H4 (cell line): ENCODE measurements around the gene TEAD1. TPM values are rescaled to one million over a fixed set of nuclear protein-coding genes. Genes with fewer than 3 reads are reported as not detected.

Experiments
- DNase-seq: peaks from one replicate; pipeline ENCODE4 v3.0.0-alpha.2; 2015; ENCODE audit warnings: low spot score
- total RNA-seq: library from RNA; depleted of rRNA; stranded (reverse); fragments of >200 nt; shearing (Covaris generic); gene quantifications from 2 replicates; pipeline ENCODE4 v1.2.3, GENCODE V29; 2014

TEAD1 gene
- total RNA-seq, 1 experiment from 2014 or later, result 42.3 TPM

DNA sequence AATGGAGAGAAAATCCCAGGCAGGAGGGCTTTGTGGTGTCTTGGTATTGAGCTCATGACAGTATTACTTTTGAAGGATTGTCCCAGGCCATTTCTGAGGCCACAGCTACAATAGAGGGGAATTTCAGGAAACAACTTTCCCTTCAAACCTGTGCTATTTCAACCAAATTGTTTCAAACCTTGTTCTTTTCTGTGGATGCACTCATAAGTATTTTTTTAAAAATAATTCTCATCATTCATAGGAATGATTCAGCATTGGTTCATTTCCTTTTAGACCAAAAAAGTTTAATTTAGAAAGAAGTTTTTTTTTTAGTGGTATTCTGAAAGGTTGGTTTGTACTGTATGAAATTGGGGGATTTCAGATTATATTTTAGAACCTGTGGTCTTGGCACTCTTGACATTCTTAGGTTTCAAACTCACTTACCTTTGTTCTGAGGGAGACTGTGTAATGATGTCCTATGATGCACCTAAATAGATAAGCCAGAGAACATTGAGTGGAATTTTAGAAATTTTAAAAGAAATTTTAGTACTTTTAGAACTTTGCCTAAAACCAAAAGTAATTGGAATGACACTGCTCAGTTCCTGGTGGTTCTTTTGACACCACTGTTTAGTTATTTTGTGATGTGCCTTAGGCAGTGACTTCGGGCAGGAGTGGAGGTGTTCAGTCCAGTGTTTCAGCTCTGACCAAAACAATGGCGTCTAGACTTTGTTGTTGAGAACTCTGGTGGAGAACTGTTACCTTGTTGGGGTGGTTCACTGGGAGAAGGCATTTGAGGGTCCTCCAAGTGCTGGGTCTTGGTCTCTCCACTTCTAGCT is 12.2 kb downstream of the TEAD1 start:
- no peak for DNase-seq

DNA sequence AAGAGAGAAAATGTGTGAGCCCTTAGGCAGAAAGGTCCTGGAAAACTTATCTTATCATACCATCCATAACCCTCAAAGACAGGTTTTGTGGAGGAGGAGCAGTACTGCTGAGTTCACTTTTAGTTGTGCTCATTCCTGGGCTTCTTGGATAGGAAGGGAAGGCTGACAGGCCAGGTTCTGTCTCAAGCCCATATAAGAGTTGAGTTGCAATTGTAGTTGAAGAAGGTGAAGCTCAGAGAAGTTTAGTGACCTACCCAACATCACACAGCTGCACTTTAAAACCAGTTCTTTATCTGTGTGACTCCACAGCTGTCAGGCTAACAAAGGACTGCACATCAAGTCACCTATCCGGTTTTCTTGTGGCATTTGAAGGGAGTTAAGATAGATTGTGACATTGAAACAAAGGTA is 13.0 kb downstream of the TEAD1 start:
- DNase-seq, result no peak

DNA sequence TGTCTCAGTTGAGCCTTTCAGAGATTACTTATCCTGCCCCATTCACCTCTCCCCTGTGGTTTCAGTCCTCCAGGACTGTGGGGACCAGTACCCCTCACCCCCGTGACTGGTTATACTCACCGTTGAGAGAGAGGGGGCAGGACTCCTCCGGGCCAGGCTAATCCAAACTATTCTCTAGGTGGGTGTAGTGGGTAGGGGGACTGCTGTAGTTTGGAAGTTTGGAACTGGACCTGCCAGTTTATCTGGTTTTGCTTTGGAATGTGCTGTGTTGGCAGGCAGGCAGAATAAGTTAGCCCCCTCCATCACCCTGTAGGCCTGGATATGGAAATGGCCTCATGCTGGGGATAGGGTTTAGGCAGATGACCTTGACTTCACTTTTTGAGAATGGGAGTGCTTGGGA is 13.5 kb downstream of the TEAD1 start:
- DNase-seq, result no peak

DNA sequence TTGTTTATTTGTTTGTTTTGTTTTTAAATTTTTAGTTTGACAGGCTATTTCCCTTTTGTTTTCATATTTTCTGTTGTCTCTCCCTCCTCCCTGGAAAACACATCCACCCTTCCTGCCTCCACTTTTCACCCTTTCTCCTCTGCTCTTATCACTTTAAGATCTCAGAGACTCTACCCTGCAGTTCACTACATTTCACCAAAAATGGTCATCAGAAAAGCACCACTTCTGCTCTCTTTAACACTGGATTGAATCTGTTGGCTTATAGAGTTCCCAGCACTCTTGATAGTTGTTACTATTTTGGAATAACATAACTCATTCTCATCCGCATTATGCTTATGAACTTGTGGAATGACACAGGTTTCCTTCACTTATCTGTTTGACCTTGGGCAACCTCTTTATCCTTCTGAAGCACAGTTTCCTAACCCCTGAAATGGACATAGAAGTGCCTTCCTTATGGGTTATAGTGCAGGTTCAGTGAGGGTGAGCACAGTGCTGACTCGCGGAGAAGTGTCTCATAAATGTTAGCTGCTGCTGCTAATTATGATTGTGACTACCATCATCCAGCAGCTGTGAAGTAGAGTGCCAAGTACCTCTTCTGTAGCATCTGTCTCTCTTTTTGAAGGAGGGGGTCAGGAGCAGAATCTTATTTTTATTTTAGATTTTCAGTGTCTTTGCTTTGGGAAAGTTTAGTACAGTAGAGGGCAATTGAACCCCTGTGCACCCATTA is 15.0 kb downstream of the TEAD1 start:
- DNase-seq, result no peak

DNA sequence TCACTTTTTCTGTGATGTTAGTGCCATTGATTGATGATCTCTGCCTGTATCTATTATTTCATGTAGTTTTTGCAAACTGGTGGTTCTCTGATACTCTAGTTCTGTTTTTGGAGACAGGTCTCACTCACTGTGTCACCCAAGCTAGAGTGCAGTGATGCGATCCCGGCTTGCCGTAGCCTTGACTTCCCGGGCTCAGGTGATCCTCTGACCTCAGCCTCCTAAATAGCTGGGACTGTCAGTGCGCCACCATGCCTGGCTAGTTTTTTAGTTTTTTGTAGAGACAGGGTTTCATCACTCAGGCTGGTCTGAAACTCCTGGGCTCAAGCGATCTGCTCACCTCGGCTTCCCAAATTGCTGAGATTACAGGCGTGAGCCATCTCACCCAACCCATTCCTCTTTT is 16.4 kb downstream of the TEAD1 start:
- no peak for DNase-seq

DNA sequence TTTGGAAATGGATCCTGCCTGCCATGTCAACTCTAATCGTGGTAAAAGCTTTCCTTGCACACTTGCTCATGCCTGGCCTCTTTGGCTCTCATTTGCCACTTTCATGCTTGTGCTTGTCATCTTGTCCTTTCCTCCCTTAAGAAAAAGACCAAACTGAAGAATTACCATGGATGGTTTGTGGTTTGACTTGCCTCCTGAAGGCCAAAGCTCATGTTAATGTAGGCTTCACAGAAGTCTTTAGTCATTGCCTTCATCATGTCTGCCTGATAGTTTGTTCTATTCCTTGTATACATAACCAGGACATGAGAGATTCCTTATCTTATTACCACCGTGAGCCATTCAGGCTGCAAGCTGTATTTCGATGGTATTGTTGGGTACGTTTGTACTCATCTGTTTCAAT is 17.3 kb downstream of the TEAD1 start:
- DNase-seq, result peak; percentile 25

DNA sequence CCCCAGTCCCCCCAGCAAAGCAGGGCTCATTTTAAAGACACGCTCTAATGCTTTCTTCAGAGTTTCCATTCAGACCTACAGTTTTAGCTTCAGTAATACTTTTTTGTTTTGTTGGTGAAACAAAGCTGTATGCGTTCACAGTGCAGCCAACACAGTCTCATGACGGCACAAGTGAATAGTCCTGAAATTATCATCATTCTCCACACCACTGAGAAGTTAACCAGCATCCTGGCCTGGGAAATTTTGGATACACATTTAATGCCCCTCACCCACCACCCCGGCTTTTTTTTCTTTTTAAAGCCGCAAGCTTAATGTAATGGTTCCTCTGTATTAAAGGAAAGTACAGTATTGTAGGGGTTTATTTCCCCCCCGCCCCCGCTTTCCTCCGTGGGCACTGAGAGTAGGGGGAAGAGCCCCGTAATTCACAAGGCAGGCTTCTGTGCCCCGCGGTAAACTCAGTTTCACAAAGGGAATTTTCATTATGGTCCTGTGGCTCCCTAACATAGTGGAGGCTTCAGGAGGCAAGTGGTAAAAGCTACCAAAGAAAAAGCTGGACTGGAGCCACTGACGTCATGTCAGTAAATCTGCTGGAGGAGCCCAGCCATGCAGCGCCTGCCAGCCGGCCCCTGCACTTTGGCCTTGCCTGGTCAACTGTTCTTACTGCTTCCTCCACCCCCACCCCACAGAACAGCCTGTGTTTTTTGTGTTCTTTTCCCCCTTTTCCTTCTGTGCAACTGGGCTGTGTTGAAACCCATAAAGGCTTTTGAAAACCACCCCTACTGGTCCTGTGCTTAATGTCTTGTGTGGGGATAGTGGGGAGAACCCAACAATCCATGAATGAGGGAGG is 18.2 kb downstream of the TEAD1 start:
- DNase-seq, result peak; percentile 89

DNA sequence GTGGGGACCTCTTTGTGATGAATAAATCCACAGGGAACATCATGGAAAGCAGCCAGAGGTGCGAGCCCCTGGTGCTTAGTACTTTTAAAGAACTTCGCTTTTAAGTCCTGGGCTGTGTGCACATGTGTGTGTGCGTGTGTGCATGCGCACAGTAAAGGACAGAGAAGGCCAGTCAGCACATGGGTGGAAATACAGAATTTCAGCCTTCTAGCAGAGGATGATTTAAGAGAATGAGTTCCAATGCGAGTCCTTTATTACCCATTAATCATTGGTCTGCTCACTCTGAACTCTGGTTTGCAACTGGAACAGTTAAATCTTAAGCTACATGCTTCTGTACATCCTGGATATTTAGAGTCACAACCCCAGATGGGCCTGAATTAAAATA is 18.9 kb downstream of the TEAD1 start:
- no peak for DNase-seq

DNA sequence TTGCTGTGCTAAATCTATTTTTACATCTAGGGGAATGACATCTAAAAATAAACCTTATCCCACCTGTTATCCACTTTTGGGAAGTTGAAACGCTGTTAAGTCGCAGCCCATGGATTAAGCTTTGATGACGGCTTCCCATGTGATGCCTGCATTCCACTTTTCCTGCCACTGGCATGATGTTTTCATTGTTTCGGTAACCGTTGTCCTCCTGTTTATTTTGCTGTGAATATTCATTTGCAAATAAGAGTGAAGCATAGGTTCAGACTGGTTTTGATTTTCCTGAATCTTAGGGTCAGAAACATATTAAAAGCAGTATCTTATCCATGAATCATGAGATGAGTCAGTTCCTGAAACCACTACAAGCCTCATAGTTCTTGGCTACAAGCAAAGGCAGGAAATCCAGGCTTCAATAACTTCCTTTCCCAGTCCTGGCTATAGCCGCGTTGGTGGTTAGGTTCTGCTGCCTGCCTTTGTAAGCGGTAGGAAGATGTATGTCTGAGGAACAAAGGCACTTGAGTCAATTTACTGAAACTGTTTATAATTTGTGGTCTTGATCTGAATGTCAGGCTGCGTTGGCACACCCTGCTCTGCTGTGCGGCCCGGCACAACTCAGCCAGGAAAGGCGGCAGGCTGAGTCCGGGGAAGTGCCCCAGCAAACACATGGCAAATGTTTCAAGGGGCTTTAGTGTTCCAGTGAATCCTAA is 19.4 kb downstream of the TEAD1 start:
- peak; percentile 100 for DNase-seq

DNA sequence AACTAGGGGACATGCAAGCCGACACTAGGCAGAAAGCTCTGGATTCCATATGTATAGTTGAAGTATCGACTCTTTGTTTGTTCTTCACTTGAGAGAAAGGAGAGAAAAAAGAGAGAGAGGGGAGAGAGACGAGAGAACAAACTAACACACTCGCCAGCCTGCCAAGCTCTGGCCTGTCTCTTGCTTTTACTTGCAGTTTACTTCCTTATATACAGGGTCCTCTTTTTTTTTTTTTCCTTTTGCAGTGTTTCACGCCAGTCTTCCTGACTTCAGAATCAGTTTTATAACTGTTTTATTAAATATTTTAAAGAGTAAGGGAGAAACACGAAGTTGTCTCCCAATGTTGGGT is 19.9 kb downstream of the TEAD1 start:
- DNase-seq, result no peak

DNA sequence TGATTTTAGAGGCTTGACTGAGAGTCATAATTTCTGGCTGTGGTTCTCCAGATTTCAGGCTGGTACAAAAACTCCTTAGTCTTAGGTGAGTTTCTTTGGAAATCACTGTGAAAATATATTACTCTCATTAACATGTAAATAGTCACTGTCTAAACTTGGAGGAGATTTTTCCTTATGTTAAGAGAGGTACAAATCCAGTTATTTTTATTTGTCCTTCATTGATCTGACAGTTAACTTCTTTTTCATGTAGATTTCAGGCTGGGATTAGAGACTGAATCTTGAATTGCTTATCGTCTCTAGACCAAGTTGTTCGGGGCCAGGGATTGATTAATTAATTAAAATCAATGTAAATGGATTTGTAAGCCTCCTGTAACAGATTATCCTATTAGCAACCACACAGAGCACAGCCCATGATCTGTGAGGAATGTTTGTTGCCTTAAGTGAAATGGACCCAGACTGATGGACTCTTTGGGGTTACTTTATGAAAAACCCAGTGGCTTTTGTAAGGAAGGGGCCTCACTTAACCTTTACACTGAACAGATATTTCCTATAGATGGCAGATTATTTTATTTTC is 21.1 kb downstream of the TEAD1 start:
- no peak for DNase-seq

DNA sequence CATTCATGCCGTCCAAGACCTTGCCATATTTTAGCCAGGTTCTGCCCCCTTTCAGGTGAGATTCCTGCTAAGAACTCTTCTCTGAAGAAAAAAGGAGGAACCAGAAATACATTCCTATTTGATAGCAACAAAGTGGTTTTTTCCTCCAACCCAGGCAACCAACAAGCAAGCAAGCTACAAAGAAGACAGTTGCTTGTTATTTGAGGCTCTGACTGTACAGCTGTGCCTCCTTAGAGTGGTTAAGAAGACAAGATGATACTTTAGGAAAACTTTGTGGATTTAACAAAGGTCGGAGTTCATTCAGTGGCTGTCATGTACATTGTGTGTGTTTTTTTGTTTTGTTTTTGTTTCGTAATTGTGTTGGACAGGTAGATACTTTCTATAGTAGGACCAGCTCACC is 21.7 kb downstream of the TEAD1 start:
- DNase-seq, result no peak

DNA sequence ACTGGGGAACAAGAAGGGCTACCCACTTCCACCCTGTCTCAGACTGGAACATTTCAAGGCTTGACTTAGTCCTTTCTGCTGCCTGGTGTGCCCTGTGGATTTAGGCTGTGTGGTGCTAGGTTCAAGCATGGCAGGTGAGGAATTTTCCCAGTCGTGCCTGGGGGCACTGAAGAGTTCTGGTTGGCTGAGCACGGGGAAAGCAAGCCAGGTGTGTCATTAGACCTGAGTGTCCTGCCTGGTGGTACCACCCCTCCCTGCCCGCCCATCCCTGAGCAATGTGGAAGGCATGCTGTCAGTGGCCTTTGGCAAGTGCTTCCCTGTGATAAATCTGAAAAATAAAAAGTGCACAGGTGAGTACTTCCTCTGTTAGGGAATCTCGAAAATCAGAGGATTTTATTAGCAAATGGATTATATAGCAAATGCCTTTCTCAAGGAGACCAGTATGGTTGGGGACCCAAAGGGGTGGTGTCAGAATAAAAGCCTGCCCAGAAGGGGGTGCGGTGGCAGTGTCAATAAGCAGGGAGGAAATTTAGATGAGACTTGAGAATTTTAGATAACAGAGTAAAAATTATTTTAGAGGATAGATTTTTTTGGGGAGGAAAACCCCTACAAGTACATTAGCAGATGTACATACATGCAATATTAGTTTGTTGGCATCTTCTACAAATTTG is 22.8 kb downstream of the TEAD1 start:
- no peak for DNase-seq

DNA sequence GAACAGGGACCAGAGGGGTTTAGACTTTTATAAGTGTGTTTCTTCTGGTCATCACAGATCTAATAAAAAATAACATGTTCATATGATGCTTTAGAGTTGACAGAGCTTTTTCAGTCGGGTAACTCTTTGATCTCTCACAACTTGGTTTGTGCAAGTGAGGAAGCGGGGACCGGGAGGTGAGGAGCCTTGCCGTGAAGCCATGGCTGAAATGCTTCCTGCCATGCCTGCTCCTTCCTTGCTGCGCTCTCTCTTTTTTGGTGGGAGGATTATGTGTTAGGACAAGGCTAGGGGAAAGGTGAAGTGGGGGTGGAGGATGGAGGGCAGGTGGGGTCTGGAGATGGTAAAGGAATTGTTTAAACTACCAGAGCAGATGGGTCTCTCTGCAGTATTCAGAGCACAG is 23.8 kb downstream of the TEAD1 start:
- no peak for DNase-seq

DNA sequence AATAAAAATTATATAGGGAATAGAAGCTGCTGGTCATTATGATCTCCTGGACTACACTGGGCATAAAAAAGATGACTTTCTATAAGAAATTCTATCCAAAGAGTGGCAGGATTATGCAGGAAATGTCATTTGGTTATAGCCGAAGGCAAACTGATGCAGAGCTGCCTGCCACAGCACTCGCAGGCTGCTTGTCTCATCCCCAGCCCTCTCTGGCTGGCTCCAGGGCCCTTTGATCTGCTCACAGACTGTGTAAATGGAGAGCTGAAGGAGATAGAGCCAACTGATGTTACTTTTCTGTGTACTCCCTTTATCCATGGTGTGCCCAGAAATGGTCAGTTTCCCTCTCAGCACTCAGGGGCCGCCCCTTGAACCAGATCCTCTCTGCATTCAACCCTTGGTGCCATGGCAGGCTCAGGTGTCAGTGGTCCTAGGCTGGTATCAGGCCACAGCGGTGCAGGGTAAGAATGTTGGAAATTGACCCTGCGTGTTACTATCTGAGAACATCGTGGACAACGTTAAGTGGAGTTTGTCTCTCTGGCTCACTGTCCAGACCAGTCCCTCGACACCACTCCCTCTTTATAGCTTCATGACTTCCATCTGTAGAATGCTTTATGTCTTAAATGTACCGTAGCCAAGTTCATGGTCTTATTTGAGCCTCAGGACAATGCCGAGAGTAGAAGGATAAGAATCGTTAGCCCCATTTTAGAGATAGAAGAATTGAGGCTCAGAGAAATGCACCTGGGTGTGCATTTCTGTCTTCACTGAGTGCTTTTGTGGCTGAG is 27.8 kb downstream of the TEAD1 start:
- DNase-seq, result no peak

DNA sequence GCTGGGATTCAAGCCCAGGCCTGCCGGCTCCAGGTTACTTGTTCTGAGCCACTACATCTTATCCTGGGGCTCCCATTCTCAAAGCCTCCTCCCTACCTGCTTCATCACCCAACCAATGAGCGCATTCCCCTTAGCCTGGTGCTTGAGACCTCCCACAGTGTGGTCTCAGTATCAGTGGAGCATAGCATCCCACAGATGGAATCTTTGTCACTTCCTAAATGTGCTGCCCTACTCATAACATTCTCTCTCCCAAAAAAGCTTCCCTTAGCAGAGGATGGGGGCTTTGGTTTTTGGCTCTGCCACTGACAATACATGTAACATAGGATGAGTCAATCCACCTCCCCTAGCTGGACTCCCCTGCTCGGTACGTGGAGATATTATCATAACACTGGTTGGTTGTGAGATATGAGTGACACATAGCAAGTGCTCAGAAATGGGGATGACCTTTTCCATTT is 28.8 kb downstream of the TEAD1 start:
- no peak for DNase-seq

DNA sequence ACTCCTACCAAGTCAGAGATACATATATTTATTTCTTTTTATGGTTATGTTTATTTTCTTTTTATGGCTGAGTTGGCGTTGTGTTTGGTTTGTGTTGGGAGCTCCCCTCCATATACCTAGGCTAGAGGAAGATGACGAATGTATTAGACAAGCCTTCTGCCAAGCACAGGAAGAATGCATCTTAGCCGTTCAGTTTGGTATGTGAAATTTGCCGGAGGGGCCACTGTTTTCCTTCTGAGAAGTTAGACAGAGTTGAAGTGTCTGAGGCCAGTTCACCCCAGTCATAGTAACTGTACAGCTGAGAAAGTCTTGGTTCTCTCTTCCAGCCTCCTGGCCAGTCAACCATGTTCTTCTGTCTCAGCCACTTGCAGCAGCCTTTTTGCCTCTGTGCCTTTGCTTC is 29.8 kb downstream of the TEAD1 start:
- peak; percentile 28 for DNase-seq

DNA sequence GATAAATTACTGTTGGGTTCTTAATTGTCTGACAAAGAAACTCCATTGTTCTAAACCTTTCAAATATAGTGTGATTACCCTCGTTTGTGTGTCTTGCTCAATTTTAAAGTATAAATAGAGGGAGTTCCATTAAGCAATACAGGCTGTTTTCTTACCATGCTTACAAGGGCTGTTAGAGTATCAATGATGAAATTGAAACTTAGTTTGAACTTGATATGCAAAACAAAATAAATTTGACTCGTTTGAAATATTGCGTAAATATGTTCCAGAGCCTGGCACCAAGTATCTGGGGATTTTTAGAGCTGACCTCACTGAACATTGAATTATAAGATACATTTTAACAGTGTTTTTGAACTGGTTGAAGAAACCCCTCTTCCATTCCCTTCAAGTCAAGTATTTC is 31.7 kb downstream of the TEAD1 start:
- DNase-seq, result no peak

DNA sequence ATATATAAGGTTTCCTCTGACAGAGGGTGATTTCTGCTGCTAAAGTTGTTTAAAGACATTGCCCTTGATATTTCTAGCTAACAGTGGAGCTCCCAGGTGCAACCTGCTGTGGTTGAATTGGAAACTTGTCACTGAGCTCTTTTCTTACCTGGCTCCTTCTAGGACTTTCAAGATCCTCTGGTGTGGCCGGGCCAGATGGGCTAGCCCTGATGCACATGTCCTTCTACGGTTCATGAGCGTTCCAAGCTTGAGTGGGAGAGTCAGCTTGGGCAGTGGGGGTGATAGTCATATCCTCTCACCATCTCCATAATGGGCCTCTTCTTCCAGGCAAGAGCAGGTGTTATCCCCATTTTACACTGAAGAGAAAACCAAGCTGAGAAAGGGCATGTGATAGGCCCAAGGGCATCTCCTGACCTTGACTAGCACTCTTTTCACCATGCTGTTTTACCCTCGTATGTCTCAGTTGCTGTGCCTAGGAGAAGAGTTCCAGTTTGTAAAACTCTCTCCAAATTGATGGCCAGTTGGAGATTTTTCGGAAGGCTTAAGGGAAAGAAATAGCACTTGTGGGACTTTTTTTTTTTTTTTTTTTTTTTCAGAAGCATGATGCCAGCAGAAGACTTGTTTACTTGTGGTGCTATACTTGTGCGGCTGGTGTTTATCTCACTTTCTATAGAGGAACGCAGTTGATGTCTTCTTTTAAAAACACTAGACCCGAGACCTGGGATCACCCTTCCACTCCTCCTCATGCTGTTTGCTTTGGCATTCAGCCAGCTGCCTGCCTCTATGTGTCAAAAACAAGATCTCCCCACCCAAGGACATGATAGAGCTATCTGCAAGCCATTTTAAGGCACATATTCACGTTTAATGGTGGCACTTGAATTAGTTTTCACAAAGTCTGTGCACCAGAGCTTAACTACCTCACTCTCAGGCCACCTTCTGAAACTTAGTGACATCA is 32.6 kb downstream of the TEAD1 start:
- no peak for DNase-seq
